Left ventricle myocardium inferior (tissue), 1 donor: Measurements from ENCODE around the gene TAF5. TPM values are rescaled to one million over a fixed set of nuclear protein-coding genes. Genes with fewer than 3 reads are reported as not detected.

ENCODE experiments used
- DNase-seq: peaks from one replicate; pipeline ENCODE4 v3.0.0-alpha.2; 2020
- H3K27ac ChIP-seq: fragments of 200-600 bp; replicated peaks from 2 replicates; pipeline ENCODE4 v1.8.0; 2021
- H3K27me3 ChIP-seq: fragments of 200-600 bp; 2 replicates; pipeline ENCODE4 v1.8.0; 2021; ENCODE audit warnings: low read depth
- H3K36me3 ChIP-seq: fragments of 200-600 bp; 2 replicates; pipeline ENCODE4 v1.8.0; 2021
- H3K4me1 ChIP-seq: fragments of 200-600 bp; 2 replicates; pipeline ENCODE4 v1.8.0; 2021
- H3K4me3 ChIP-seq: fragments of 200-600 bp; 2 replicates; pipeline ENCODE4 v1.8.0; 2021; ENCODE audit warnings: mild to moderate bottlenecking, moderate library complexity
- H3K9me3 ChIP-seq: fragments of 200-600 bp; replicated peaks from 2 replicates; pipeline ENCODE4 v1.8.0; 2021
- CTCF ChIP-seq: fragments of 200-600 bp; IDR thresholded peaks from 2 replicates; pipeline ENCODE4 v1.8.0; 2021; ENCODE audit warnings: antibody characterized with exemption, mild to moderate bottlenecking, borderline replicate concordance
- intact Hi-C: fragments of 100-400 bp; cut with micrococcal nuclease; formaldehyde crosslinking; loops from one replicate; pipeline ENCODE4 v1.11.0; 2022
- microRNA-seq: library from miRNA; unstranded; fragments of <30 nt; microRNA quantifications from one replicate; pipeline ENCODE4 v1.2.0, GENCODE V29; 2020
- total RNA-seq: library from RNA; stranded (reverse); fragmentation: NEBNext Ultra II Directional; extraction: Animal tissue kit (Norgen Biotek cat#: 25700); gene quantifications from one replicate; pipeline ENCODE4 v1.2.1, GENCODE V29; 2021
- donor health status: DM: no; HTN: yes; CAD: no; lungs with severe emphysema.

Gene TAF5
- total RNA-seq, 1 donor from 2014 or later = 2.4 TPM

- TF ChIP-seq CTCF = no peak
- Histone ChIP-seq H3K27me3 (no peaks in the 10 kb centered on the region), H3K27ac (no peak overlapping the region), H3K9me3 (no peaks in the 10 kb centered on the region), H3K4me1 (peaks cover 2% of the 10 kb centered on the region), H3K36me3 (peaks cover 86% of the 10 kb centered on the region), H3K4me3 (no peak overlapping the region)
- DNase-seq = no peak
- intact Hi-C loops = no loop called here
Observed at GRCh38 chr10:103428989-103429643, 61.3 kb downstream of the TAF5 start.

GRCh38 chr10:103429647-103430046 is 61.9 kb downstream of the TAF5 start:
- no peaks in the 10 kb centered on the region for H3K27me3 ChIP-seq
- peaks cover 86% of the 10 kb centered on the region for H3K36me3 ChIP-seq
- no peak for DNase-seq
- intact Hi-C loops = no loop called here
- H3K27ac ChIP-seq = no peak overlapping the region
- peaks cover 8% of the 10 kb centered on the region for H3K4me1 ChIP-seq
- H3K4me3 ChIP-seq = no peak overlapping the region
- H3K9me3 ChIP-seq = no peaks in the 10 kb centered on the region
- TF ChIP-seq CTCF = no peak

- intact Hi-C loops = no loop called here
- Histone ChIP-seq H3K36me3 (peaks cover 86% of the 10 kb centered on the region), H3K4me3 (no peak overlapping the region), H3K4me1 (peaks cover 8% of the 10 kb centered on the region), H3K27me3 (no peaks in the 10 kb centered on the region), H3K9me3 (no peaks in the 10 kb centered on the region), H3K27ac (no peak overlapping the region)
- DNase-seq = no peak
- TF ChIP-seq CTCF = no peak
Observed at GRCh38 chr10:103431902-103432301, 64.1 kb downstream of the TAF5 start.

GRCh38 chr10:103433858-103434257 is 66.1 kb downstream of the TAF5 start:
- no peak for TF ChIP-seq CTCF
- Histone ChIP-seq H3K36me3 (peaks cover 88% of the 10 kb centered on the region), H3K9me3 (no peaks in the 10 kb centered on the region), H3K27ac (peak overlapping the region; percentile 33), H3K27me3 (no peaks in the 10 kb centered on the region), H3K4me3 (no peak overlapping the region), H3K4me1 (peaks cover 8% of the 10 kb centered on the region)
- peak; percentile 56 for DNase-seq
- intact Hi-C loops = no loop called here

Small RNA genes lying within 50 kb of the gene (microRNA-seq; reads per million reads assigned to microRNA genes)
- gene MIR1307 = 849 reads per million, percentile 83 among the genes with 10 or more reads in this experiment

Other genes with a start within 250 kb of the TAF5 start
- 55.0 TPM for gene NT5C2, start 174.7 kb upstream of the TAF5 start, total RNA-seq
- gene RPEL1, start 122.1 kb upstream of the TAF5 start, total RNA-seq = not detected
- not detected for gene INA, start 90.8 kb upstream of the TAF5 start, total RNA-seq
- gene PCGF6, start 16.8 kb upstream of the TAF5 start, total RNA-seq = 5.4 TPM
- 1,231 TPM for gene ATP5MK, start 28.5 kb downstream of the TAF5 start, total RNA-seq
- gene PDCD11, start 28.6 kb downstream of the TAF5 start, total RNA-seq = 11.2 TPM
- gene CALHM2, start 84.4 kb downstream of the TAF5 start, total RNA-seq = 11.3 TPM
- not detected for gene CALHM1, start 90.9 kb downstream of the TAF5 start, total RNA-seq
- not detected for gene CALHM3, start 111.3 kb downstream of the TAF5 start, total RNA-seq
- gene NEURL1, start 125.7 kb downstream of the TAF5 start, total RNA-seq = 0.14 TPM